NB4 (cell line): ENCODE measurements around the gene TXLNG.

Source experiments
- MAX ChIP-seq: IDR thresholded peaks from 2 replicates; pipeline ENCODE4 v1.6.1; 2011; ENCODE audit warnings: low read depth, low read length
- POLR2A ChIP-seq: IDR thresholded peaks from 2 replicates; pipeline ENCODE4 v1.6.1; 2011; ENCODE audit warnings: mild to moderate bottlenecking; ENCODE audit not compliant: insufficient read length; ENCODE audit errors: extremely low read depth
- TF ChIP-seq, protein P1 (sequence below): IDR thresholded peaks from one replicate; pipeline ENCODE4 v1.5.1; 2012; ENCODE audit warnings: low read depth, low read length

DNA sequence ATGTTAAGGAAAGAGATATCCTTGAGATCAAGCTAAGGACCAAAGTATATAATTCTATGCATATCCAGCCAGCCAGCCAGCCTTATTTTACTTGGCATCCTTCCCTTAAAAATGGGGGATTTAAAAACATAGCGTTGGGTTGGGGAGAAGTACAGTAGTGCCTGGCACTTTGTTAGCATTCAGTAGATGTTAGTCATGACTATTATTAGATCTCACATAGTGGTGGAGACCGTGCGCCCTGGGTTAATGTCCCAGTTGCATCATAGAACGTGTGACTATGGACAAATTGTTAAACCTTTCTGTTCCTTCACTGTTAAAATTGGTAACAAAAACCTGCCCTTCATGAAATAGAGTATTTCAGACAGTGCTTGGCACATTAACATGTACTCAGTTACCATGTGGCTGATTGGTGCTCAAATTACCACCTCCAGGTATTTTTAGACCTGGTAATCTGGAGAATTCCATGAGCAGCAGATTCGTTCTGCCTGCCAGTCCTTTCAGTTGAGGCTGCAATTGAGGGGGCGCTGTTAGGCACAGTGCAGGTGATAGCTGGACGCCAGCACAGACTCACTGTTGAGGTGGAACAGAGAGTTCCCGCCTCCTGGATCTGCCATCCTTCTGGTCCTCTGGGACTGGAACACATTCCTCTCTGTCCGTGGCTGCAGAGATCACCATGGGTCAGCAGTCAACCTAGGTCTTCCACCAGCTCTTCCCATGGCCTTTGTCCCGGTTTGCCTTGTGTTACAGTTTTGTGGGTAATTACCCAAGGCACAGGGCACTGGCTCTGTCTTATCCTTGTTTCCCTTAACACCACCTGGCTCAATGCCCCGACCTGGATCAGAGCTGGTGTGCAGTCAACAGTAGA lies 52.2 kb downstream of the TXLNG start:
- TF ChIP-seq POLR2A, result no peak
- TF ChIP-seq, protein P1, sequence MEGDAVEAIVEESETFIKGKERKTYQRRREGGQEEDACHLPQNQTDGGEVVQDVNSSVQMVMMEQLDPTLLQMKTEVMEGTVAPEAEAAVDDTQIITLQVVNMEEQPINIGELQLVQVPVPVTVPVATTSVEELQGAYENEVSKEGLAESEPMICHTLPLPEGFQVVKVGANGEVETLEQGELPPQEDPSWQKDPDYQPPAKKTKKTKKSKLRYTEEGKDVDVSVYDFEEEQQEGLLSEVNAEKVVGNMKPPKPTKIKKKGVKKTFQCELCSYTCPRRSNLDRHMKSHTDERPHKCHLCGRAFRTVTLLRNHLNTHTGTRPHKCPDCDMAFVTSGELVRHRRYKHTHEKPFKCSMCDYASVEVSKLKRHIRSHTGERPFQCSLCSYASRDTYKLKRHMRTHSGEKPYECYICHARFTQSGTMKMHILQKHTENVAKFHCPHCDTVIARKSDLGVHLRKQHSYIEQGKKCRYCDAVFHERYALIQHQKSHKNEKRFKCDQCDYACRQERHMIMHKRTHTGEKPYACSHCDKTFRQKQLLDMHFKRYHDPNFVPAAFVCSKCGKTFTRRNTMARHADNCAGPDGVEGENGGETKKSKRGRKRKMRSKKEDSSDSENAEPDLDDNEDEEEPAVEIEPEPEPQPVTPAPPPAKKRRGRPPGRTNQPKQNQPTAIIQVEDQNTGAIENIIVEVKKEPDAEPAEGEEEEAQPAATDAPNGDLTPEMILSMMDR, result no peak
- TF ChIP-seq MAX, result no peak
